ENCODE measurements around the gene NCCRP1.
"Not testable (repeated sequence)": the region's sequence is repeated elsewhere in the genome, so short reads cannot be mapped to it uniquely, and the experiment has no call there.

NCCRP1 gene

GRCh38 chr19:39211731-39212374 lies 15.1 kb downstream of the NCCRP1 start:
- no peak for DNase-seq

- no peak for DNase-seq
These were observed 15.6 kb downstream of the NCCRP1 start for GRCh38 chr19:39212375-39212742.

GRCh38 chr19:39215323-39215722 lies 18.6 kb downstream of the NCCRP1 start:
- DNase-seq, result not testable (repeated sequence)

DNA sequence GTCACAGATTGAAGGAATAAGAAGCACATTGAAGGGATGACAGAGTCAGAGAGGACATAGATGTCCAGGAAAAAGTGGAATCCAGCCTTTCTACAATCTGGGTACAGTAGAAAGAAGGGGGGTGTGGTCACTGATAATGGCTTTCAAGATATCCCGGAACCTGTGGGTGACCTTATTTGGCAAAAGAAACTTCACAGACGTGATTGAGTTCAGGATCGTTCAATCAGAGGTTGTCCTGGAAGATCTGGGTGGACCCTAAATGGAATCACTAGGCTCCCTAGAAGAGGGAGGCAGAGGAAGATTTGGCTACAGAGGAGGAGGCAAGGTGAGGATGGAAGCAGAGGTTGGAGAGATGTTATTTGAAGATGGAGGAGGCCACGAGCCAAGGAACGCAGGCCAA lies 20.3 kb downstream of the NCCRP1 start:
- DNase-seq, result no peak

DNA sequence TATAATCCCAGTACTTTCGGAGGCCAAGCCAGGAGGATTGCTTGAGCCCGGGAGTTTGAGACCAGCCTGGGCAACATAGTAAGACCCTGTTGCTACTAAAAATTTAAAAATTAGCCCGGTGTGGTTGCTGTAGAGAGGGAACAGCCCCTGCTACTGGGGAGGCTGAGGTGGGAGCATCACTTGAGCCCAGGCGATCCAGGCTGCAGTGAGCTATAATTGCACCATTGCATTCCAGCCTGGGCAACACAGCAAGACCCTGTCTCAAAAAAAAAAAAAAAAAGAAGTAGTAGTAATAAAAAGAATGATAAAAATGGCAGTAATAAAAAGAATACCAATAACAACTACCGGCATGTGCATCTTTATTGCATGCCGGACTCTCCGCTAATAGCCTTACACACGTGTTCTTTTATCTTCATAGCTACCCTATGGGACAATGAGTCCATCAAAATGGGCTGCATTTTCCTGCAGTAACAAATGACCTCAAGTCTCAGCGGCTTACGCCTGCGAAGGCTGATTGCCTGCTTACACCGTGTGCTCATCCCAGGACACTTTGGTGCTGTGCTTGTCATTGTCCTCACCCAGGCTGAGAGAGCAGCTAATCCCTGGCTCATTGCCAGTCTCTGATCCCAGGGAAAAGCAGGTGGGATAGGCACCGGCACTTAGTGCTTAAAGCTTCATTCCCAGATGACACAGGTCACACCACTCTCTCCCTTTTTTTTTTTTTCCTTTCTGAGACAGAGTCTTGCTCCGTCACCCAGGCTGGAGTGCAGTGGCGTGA lies 21.7 kb downstream of the NCCRP1 start:
- no peak for DNase-seq

DNA sequence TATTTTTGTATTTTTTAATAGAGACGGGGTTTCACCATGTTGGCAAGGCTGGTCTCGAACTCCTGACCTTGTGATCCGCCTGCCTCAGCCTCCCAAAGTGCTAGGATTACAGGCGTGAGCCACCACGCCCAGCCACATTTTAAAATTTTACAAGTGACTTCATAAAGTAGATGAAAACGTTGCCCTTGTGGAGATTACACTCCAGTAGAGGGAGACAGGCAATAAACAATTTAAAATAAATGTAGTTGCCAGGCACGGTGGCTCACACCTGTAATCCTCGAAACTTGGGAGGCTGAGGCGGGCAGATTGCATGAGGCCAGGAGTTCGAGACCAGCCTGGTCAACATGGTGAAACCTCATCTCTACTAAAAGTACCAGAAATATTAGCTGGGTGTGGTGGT lies 22.3 kb downstream of the NCCRP1 start:
- not testable (repeated sequence) for DNase-seq

DNA sequence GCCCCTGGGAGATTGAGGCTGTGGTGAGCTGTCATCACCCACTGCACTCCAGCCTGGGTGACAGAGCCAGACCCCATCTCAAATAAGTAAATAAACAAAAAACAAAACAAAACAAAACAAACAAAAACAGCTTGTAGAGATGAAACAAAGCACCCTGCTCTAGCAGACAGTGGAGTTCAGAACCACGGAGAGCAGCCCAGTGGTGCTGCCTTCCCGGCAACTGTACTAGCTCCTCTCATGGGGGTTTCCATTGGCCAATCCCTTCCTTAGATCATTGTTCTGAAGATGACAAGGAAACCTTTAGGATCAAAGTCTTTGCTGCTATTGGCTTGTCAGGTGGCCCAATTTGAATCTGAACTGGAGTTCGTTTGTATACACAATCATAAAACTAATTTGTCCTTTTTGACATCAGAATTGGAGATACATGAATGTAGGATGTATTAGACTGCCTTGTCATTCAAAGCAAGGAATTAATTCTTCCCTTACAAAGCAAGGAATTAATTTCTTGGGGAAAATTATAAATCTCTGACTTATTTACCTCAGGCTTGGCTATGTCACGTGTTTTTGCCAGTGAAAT lies 27.0 kb downstream of the NCCRP1 start:
- no peak for DNase-seq

GRCh38 chr19:39224910-39225309 lies 28.1 kb downstream of the NCCRP1 start:
- DNase-seq, result no peak

- DNase-seq, result no peak
These were observed 33.5 kb downstream of the NCCRP1 start for GRCh38 chr19:39230096-39230764.

GRCh38 chr19:39232708-39233107 lies 35.9 kb downstream of the NCCRP1 start:
- DNase-seq, result no peak

- no peak for DNase-seq
These were observed 39.8 kb downstream of the NCCRP1 start for GRCh38 chr19:39236527-39236926.

- no peak for DNase-seq
These were observed 40.7 kb downstream of the NCCRP1 start for GRCh38 chr19:39237200-39238184.

DNA sequence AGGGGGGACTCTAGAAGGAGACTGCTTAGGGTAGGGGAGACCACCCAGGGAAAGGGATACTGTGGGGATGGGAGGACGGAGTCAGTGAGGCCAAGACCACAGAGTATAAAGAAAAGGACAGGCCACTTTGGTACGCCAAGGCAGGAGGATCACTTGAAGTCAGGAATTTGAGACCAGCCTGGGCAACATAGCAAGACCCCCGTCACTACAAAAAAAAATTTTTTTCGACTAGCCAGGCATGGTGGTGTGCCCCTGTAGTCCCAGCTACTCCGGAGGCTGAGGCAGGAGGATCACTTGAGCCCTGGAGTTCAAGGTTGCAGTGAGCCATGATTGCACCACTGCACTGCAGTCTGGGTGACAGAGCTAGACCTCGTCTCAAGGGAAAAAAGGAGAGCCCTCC lies 41.4 kb downstream of the NCCRP1 start:
- no peak for DNase-seq

GRCh38 chr19:39238944-39239343 lies 42.2 kb downstream of the NCCRP1 start:
- DNase-seq, result no peak

GRCh38 chr19:39240421-39240820 lies 43.7 kb downstream of the NCCRP1 start:
- no peak for DNase-seq

- DNase-seq, result not testable (repeated sequence)
These were observed 47.0 kb downstream of the NCCRP1 start for GRCh38 chr19:39243741-39244140.

GRCh38 chr19:39244410-39245100 lies 47.8 kb downstream of the NCCRP1 start, which contains the start of gene IFNL3:
Gene IFNL3 (minus strand): TSS chr19:39245006. CDS start chr19:39244967, 39 bp downstream.
- not testable (repeated sequence) for DNase-seq

- DNase-seq, result not testable (repeated sequence)
These were observed 48.4 kb downstream of the NCCRP1 start for GRCh38 chr19:39245166-39245565.

- DNase-seq, result peak; percentile 29 to 41
These were observed 50.3 kb downstream of the NCCRP1 start for GRCh38 chr19:39246951-39247669.

- no peak for DNase-seq
These were observed 51.2 kb downstream of the NCCRP1 start for GRCh38 chr19:39247701-39248664.

Data from NCI-H1930 (cell line).